COLO829 (cell line): ENCODE results near the gene EEF2K.
"Not testable (repeated sequence)": the region's sequence is repeated elsewhere in the genome, so short reads cannot be mapped to it uniquely, and the experiment has no call there.

Source experiments
- DNase-seq: peaks from one replicate; pipeline ENCODE4 v3.0.0; 2012; ENCODE audit warnings: low spot score

Gene EEF2K

GRCh38 chr16:22190081-22190775 lies 15.8 kb upstream of the EEF2K start:
- no peak for DNase-seq

DNA sequence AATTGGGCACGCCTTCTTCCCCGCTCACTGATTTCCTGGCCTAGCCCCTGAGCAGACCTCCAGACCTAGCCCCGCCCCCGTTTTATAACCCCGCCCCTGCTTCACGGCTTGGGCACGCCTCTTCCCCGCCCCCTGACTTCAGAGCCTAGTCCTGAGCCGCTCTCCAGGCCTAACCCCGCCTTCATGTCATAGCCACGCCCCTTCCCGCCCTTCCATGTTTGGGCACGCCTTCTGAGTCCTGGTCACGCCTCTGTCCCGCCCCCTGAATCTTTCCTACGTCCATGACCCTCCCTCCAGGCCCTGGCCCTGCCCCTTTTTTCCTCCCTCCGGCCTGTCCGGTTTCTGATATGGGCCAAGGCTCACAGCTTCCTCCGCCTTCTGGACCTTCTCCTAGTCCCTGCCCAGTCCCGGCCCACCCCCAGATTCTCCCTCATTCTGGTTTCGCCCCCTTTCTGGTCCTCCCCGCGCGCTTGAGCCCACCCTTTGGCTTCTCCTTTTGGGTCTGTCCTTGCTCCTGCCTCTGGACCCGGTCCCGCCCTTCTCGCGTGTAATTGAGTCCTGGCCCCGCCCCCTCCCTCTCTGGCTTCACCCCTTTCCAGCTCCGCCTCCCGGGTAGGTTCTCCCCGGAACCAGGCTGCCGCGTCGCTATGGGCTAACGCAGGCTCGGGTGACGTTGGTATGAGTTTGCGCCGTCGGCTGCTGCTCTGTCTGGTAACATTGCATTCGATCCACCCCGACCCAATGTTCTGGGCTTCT lies 15.1 kb upstream of the EEF2K start:
- peak; percentile 97 for DNase-seq

DNA sequence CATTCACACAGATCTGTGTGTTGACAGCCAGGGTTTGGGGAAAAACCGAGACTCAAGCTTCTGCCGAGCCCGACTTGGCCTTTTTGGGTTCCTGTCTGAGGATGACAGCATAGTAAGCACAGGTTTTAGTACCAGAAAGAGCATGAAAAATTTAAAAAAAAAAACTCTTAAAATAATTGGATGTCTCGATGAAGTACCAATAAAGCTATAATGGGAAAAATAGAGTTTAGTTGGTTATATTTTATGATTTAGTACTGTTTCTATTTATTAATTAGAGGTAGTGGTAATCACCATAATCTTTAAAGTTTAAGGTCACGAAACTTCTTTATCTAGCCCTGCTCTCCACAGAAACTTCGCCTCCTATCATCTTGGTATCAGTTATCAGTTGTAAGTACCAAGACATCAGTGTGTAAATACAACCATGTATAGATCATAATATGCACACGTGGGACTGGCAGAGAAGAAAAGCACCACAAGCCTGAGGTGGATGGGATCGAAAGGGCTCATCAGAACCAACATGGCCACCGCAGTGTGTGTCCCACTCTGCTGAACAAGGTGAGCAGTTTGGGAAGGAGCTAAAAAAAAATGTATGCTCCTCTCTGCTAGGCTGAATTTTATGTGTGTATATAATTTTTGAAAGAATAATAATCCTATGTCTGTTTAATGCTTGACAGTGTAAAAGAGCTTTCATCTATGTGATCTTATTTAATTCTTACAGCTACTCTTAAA lies 14.4 kb upstream of the EEF2K start:
- DNase-seq: no peak

DNA sequence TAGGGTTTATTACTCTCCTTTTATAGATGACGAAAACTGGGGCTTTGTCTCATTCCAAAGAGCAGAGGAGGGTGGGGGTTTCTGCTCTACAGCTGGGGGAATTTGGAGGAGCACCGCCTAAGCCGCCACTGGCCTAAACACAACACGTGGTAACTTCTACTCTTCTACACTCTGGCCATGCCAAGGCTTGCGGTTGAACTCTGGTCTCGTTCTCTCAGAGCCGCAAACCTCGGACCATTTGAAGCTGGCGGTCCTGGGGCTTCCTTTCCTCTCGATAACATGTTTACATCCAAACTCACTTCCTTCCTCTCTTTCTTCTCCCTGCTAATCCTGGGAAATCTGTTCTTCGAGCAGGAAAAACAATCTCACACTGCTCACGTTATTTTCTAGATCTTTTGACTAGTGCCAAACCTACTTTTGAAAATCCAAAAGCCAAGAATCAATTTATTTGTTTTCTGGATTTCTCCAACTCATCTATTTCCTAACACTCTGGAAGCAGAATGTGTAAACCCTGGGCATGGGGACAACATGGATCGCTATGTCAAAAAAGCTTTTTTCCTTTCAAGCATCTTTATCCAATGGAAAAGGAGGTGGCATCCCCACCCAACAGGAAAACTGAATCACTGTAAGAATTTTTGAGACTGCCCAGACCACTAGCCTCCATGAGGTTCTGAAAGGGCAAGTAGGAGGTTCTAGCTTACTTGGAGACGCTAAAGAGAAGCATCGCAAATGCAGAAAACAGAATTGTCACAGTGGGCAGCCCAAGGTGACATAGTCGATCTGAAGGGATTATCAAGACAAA lies 13.6 kb upstream of the EEF2K start:
- no peak for DNase-seq

DNA sequence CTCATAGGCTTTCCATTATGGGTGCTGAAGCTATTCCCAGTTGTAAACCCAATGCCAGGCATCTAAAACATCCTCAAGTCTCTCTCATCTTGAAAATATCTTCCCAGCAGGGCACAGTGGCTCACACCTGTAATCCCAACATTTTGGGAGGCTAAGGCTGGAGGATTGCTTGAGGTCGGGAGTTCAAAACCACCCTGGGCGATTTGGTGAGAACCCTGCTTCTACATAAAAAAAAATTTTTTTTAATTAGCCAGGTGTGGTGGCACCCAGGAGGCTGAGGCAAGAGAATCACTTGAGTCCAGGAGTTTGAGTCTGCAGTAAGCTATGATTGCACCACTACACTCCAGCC lies 13.0 kb upstream of the EEF2K start:
- DNase-seq: no peak

DNA sequence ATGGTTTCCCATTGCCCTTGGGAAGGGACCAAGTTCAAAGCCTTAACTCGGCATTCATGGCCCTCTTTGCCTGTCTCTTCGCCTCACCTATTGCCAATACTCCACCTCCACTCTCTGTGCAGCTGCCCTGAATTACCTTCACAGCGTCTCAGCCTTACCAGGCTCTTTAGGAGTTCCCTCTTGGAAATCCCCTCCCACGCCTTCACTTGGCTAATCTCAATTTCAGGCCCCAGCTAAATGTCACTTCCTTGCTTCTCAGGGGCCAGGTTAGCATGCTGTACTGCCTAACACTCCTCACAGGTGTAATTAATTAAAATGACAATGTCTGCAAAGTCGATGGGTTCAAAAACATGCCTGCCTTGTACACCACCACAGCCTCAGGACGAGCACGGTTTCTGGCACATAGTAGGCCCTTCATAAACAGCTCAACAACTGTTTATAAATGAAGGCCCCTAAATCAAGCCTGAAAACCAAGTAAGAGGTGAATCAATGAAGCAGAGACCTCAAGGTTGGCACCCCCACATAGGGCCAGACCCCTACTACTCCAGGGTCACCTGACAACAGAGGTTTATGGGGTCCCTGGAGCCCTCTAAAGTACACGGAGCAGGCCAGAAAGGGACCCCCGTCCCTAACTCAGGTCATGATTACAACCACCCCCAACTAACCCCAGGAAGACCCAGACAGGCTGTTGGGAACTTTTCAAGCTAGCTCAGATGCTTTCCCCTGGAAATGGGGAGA lies 11.2 kb upstream of the EEF2K start:
- DNase-seq: no peak

DNA sequence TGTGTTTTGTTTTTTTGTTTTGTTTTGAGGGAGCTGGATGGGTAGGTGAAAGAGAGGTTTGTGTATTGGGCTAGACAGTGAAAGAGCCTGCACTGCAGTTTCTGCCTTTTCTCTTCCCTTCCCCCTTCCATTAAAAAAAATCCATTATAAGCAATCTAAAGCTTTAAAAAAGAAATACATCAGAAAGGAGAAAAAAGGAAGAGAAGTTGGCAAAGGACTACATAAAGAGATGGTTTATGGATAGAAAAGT lies 10.7 kb upstream of the EEF2K start:
- DNase-seq: no peak

DNA sequence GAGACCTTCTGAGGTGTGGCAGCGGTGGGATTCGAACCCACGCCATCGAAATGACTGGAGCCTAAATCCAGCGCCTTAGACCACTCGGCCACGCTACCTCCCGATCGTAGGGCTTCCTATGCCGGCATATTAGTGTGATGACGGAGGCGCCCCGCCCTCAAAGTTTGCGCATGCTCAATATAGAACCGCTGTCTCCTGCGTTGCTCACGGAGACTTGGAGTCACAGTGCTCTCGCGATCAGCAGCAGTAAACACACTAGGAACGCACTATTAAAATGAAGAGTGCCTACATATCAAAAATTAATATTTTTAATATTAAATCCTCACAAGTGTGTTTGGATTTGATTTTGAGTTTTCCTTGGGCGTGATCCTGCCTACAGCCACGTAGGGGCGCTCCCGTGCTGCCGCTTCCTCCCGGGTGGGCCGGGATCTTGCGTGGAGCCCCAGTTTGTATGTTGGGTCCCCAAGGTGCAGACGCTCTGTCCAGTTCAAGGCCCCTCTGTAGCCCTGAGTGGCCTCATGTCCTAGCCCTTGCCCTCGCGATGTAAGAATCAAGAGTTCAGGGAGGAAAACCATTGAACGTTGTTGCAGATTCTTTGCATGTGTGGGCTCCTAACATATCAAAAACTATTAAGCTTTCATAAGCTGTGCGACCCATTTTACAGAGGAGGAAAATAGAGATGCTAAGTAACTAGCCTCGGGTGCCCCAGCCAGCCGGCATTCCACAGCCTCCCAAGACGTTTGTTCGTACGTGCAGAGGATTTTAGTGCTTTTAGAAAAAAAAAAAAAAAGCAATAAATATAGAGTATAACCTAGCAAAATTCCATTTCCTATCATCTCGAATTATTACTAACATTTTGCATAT lies 10.2 kb upstream of the EEF2K start:
- peak; percentile 69 for DNase-seq

DNA sequence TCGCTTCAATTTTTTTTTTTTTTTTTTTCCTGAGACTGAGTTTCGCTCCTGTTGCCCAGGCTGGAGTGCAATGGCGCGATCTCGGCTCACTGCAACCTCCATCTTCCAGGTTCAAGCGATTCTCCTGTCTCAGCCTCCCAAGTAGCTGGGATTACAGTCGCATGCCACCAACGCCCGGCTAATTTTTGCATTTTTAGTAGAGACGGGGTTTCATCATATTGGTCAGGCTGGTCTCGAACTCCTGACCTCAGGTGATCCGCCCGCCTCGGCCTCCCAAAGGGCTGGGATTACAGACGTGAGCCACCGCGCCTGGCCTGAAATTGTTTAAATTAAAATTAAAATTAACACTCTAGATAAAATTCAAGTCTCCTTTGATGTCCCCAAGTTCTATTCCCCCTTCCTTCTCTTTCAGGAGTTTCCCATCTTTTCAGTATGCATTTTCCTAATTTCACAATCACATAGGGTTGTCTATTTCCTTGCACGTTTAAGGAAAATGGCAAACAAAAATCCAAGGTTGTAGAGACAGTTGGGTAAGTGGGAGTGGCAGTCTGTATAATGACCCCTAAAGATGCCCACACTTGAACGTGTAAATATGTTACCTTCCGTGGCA lies 9.4 kb upstream of the EEF2K start:
- not testable (repeated sequence) for DNase-seq

DNA sequence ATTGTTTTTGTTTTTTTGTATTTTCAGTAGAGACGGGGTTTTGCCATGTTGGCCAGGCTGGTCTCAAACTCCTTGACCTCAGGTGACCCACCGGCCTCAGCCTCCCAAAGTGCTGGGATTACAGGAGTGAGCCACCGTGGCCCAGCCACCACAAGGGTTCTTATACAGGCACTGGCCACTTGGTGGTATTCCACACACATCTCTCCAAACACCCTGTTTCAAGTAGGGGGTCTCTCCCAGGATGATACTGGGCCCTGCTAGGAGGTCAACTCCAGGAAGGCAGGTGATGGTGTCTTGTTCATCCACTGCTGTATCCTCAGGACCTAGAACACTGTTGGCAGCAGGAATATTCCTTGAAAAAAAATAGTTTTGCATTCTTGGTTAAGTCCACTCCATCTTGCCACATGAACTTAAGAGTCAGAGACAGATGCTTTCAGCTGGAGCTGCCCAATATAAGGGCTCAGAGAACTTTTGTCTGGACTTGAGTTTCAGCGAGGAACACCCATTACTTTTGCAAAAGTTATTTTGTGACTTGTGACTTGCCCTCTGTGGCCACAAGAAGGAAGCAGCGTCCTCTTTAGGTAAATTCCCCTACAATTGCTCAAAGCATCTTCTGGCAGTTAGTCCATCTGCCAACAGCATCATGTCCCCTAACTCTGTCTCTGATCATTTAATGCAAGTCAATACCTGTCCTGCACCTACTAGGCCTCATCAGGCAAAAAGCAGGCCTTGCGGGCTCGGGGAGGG lies 7.4 kb upstream of the EEF2K start:
- no peak for DNase-seq

GRCh38 chr16:22202261-22202637 lies 3.8 kb upstream of the EEF2K start:
- DNase-seq: no peak

DNA sequence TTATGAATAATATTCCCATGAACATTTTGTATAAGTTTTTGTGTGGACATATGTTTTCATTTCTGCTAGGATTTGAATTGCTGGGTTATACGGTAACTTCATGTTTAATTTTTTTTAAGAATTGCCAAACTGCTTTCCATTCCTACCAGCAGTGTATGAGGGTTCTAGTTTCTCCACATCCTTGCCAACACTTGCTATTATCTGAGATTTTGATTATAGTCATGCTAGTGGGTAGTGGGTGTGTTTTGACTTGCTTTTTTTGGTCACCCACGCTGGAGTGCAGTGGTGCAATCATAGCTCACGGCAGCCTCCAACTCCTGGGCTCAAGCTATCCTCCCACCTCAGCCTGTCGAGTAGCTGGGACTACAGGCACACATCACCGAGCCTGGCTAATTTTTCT lies 3.0 kb upstream of the EEF2K start:
- no peak for DNase-seq

DNA sequence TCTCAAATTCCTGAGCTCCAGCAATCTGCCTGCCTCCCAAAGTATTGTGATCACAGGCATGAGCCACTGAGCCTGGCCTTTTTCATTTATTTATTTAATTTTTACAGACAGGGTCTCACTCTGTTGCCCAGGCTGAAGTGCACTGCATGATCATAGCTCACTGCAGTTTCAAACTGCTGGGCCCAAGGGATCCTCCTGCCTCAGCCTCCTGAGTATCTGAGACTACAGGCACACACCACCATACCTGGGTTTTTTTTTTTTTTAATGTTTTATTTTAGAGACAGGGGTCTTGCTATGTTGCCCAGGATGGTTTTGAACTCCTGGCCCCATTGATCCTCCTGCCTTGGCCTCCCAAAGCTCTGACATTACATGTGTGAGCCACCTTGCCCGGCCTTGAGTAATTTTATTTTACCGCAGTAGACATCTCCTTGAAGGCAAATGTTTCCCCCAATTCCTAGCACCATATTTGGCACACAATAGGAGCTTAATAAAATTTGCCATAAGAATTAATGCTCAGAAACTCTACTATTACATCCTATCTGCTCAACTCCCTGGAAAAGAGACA lies 1.9 kb upstream of the EEF2K start:
- no peak for DNase-seq

DNA sequence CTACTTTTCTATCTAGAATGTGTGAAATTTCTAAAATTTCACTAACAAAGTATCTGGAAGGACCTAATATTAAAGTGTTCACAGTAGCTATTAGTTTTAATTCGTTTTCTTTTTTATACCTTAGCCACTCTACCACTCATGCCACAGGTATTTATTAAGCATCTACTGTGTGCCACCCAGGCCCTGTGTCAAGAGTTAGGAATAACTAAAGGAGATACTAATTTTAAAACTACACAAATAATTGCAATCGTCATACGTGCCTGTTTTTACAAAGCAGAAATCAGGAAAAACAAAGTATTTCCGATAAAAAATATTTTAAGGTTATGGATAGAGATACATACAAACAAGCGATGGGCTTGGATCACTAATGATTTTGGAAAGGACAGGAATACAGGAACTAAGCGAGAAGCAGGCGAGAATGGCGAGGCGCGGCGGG lies 483 bp upstream of the EEF2K start:
- DNase-seq: no peak

DNA sequence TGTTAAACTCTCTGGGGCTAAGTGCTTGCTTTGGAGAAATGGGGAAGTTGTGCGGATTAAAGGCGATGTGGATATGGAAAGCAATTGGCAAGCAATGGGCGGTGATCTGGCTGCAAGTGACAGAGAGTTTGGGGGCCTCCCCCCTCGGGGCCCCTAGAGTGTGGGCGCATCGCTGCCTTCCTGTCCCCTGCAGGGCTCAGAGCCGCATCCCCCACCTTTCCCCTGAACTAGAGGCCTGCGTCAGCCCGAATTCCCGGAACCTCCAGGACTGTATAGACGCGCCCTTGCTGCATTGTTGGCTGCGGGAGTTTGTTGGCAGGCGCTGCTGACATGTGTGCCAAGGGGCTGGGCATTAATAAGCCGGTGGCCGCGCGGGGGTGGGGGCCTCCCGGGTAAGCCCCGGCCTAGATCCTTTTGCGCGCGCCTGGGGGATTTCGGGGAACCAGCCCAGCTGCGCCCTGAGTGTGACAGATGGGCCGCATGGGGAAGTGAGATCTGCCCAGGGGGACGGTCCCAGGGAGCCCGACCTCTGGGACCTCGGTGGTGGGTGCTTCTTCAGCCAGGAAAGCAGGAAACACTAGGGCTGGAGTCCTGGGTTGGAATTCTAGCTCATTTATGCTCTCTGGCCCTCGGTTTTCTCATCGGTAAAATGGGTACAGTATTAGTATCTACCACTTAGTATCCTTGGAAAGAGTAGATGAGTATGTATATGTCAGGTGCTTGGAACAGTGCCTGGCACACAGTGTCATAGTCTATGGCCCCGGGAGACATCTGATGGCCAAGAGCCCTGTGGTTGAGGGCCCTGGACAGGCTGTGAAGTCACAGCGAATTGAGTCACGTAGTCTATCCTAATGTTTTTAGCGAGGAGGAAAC lies 1.0 kb downstream of the EEF2K start:
- DNase-seq: peak; percentile 45

- DNase-seq: no peak
Measured at GRCh38 chr16:22207715-22208360, 1.8 kb downstream of the EEF2K start.

- DNase-seq: no peak
Measured at GRCh38 chr16:22210285-22210684, 4.2 kb downstream of the EEF2K start.

DNA sequence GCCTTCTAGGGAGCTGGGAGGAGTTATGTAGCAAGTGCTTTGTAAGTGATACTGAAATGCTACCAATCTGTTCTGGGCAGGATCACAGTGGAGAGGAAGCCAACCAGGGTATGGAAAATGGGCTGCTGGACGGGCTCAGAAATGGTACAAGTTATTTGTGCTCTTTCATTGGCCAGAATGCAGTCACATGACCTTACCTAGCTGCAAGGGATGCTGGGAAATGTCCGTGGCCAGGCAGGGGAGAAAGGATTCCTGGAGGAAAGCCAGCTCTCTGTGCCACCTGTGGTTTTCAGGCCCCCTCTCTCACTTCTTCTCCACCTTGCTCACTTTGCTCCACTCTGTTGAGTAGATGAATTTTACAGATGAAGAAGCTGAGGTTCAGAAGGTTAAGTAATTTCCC lies 4.8 kb downstream of the EEF2K start:
- DNase-seq: no peak
